HG02763 (cell line): ENCODE measurements around the gene ST8SIA1.
"Not testable (repeated sequence)": the region's sequence is repeated elsewhere in the genome, so short reads cannot be mapped to it uniquely, and the experiment has no call there.

Source experiments
- ATAC-seq: cut with Tn5 transposase; IDR thresholded peaks from one replicate; pipeline ENCODE4 v1.9.1; 2021; ENCODE audit warnings: mild to moderate bottlenecking, moderate library complexity; ENCODE audit not compliant: unreplicated experiment

Gene ST8SIA1

DNA sequence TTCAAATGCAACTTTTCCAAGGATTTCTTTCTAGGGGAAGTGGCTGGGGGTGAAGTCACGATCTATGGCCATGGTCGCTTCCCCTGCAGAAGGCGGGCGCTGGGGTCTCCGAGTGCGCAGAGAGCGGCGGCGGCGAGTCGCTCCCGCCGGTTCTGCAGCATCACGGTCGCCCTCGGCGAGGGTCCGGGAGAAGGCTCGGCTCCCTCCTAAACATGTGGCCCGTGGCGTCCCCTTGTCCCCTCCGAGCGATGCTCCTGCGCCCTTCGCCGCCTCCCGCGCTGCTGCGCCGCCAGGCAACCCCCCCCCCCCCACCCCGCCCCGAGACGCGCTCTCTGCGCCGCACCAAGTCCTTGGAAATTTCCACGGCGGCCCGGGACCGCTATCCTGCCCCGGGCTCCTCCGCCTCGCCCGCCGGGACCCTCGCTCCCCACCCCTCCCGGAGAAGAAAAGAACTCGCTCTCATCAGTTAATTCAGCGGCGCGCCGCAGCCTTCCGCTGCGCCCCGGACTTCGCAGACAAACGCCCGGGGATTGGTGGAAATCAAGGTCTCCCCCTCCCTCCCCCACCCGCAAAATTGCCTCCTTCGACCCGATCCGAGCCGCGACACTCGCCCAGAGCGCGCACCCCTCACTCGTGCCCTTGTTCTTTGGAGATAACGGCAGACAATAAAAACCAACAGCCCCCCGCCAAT is at the start of gene ST8SIA1:
TSS of gene ST8SIA1 (minus strand) at position 298 of the 691 bp plus-strand sequence. CDS start 475 bp downstream, outside the sequence.
- ATAC-seq, result no peak

GRCh38 chr12:22380031-22380430 is 45.5 kb upstream of the ST8SIA1 start:
- ATAC-seq, result no peak

DNA sequence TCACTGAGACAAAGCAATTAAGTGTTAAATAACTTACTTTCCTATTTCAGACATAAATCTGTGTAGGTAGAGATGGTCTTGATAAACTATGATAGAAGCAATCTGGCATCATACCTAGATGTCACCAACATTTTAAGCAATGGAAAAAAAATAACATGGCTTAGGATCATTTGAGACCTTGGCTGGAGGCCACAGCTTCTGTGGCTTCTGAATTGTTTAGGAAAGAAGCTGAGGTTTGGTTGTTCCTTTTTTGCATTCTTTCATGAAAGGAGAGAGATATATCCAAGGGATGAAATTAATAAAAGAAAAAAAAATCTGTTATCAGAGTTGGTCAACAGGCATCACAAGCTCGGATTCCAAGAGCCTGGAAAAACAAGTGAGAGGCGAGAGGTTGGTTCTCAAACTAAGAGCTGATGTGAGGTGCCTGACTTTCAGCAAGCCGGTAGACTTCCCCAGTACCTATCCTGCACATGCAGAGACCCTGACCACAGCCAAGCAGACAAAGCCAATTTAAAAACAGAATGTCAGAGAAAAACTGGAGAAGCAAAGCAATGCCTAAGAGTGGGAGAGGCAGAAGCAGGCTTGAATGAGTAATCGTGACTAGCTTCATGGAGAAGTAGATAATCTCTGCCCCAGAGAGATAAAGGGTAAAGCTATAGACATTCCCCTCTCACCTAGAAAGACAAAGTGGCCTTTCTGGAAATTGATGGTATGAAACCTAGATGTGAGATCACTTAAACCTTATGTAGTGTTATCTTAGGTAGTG is 43.4 kb upstream of the ST8SIA1 start:
- ATAC-seq, result no peak

GRCh38 chr12:22376596-22377150 is 42.2 kb upstream of the ST8SIA1 start:
- not testable (repeated sequence) for ATAC-seq

- ATAC-seq, result no peak
These were observed 40.0 kb upstream of the ST8SIA1 start for GRCh38 chr12:22374508-22374907.

DNA sequence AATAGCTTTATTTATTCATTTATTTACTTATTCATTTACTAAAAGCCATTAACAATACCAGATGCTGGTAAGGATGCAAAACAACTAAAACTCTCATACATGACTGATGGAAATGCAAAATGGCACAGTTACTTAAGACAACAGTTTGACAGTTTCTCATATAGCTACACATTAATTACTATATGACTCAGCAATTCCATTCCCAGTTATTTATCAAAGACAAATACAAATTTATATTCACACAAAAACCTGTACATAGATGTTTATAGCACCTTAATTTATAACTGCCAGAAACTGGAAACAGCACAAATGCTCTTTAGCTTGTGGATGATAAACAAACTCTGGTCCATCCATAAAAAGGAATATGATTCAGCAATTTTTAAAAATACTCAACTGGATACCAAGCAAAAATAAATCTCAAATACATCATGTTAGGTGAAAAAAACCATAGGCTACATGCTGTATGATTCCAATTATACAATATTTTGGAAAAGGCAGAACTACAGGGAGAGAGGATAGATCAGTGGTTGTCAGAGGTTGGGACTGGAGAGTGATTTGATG is 37.9 kb upstream of the ST8SIA1 start:
- ATAC-seq, result no peak

- ATAC-seq, result no peak
These were observed 31.7 kb upstream of the ST8SIA1 start for GRCh38 chr12:22366181-22366580.

- ATAC-seq, result no peak
These were observed 27.3 kb upstream of the ST8SIA1 start for GRCh38 chr12:22361785-22362184.

DNA sequence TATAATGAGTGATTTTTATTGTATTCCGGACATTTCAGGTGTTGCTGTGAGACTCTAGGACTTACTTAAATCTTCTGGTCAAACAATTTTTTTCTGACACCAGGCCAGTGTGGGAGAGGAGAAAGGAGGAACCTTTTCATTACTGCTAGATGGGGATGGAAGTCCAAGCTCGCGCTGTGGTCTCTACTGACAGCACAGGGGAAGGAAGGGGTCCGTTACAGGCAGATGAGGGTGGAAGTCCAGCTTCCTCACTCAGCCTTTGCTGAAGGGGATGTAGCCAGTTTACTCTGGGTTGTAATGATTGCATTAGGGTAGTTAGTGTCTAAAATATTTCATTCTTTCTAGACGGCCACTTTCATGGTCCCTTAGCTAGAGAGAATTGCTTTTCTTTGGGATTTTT is 26.3 kb upstream of the ST8SIA1 start:
- ATAC-seq, result no peak

DNA sequence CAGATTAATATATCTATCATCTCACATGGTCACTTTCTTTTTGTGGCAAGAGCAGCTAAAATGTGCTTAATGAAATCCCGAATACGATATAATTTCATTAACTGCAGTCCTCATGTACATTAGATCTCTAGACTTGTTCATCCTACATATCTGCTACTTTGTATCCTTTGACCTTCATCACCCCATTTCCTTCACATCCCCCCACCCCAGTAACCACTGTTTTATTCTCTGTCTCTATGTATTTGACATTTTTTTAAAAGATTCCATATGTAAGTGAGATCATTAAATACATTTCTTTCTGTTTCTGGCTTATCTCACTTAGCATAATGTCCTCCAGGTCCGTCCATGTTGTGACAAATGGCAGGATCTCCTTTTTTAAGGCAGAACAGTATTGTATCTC is 23.0 kb upstream of the ST8SIA1 start:
- ATAC-seq, result no peak

DNA sequence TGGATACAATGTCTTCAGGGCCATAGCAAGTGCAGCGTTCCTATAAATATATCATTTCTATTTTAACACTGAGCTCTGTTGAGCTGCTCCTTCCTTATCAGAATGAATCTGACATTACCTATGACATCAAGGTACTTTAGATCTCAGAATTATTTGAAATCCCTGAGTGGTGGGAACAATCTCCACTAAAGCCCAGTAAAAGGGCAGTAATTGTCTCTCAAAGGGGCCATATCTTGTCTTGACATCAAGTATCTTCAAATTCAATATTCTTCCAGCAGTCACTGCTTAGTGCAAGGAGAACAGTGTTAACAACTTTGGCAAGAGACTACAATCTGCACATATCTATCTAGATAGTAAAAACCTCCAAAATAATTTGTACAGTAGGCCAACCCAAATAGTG is 21.7 kb upstream of the ST8SIA1 start:
- ATAC-seq, result no peak

DNA sequence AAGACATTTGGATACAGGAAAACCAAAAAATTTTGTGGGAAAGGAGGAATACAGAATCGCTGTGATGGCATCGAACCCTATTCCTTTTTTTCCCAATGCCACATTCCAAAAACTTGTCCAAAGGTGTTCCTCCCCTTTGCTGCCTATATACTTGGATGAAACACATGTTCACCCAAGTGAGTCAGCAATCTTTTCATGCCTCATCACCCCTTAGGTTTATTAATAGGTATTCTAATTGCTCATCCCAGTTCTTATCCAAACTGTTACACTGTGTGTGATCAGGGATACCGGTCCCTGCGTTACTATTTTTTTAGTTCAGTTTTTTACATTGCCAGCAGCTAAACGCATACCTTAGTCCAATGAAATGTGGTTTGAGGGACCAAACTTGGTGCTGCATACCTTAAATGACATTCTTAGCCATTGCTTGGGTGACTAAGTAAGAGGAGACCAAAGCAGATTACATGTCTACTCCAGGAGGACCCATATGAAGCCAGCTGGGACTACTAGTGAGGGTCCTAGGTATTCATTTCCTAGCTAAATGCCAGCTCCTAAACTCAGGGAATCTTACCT is 20.6 kb upstream of the ST8SIA1 start:
- no peak for ATAC-seq

DNA sequence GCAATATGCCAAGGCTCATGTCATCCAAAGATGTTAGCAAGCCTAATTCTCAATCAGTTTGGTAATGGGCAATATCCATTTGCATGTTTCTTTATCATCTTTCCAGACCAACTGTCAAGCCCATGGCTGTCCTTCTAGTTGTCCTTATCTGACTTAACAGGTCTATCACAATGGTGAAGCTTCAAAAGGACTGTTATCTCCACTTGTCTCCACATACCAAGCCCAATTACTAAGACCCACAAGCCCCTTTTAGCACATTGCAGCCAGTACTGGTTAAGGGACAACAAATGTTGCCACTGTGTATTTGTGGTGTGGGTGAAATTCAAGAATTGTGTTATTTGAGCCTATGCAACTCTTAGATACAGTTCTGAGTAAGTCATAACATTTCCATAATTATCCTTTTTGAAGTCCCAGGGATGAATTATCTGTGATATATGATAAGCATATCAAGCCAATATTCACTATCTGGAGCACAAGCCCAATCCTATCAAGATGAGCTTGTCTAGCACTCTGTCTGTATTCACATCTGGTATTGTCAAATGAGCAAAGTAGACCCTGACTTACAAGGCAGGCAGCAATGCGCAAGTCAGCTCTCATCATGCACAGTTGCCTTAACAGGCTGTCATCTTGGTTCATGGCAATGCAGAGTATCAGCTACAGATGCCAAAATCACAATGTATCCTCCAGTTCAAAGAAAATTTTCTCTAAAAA is 19.3 kb upstream of the ST8SIA1 start:
- ATAC-seq, result no peak

DNA sequence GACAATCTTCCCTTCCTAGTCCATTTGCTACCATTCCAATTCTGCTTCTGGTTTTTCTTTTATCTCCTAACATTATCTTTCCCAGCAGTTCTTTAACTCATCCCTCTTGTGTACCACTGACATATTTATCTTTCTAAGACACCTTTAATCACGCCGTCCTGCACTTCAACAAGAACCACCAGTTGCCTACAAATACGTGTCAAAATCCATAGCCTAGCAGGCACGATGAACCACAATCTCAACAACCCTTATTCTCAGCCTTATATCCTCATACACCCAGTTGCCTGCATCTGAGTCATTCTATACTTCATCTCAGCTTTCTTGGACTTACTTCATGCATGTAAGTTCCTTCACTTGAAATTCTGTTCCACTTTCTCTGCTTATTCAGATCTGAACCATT is 16.4 kb upstream of the ST8SIA1 start:
- ATAC-seq, result no peak

DNA sequence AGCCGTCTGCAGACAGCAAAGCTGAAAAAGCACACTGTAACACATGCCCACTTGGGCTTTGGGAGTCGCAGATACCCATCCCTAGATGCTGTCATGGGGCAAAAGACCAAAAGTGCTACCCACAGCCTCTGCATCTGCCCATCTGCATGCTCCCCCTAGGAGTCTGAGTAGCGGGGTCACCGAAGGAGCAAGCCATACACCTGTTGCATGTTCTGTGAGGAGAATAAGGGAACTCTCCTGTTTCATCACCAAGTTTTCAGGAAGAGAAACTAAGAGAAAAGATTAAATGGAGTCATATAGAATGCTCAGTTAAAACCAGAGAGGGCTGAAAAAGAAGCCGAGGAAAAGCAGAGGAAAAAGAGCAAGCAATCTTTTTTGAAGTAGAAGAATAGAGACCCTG is 13.7 kb upstream of the ST8SIA1 start:
- ATAC-seq, result no peak

GRCh38 chr12:22340143-22340542 is 5.6 kb upstream of the ST8SIA1 start:
- no peak for ATAC-seq

DNA sequence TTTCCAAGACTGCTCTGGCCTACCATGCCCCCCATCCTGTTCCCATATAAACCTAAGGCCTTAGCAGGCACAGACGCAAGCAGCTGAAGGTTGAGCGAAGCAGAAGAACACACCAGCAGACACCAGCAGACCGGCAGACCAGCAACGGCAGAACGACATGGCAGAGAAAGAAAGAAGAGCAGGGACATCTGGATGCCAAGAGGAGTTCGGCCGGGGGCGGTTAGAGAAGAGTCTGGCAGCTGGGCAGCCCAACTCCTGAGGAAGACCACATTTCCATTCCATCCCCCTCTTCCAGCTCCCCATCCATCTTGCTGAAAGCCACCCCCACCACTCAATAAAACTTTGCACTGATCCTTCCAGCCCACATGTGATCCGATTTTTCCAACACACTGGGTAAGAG is 5.2 kb upstream of the ST8SIA1 start:
- no peak for ATAC-seq

DNA sequence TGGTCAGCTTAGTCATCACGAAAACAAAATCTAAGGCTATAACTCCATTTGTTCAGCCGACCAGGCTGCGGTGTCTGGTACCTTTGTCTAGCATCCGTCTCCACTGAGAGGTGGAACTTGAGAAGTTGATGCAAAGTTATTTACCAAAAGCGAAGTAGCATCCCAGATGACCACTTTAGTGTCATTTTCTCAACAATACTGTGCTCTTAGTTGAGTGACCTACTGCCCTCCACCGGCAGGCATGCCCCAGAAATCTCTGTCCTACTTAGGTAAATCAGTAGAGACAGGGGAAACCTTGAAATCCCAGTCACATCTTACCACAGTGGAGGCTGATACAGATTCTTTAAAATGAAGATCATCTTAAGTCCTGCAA is 1.3 kb upstream of the ST8SIA1 start:
- no peak for ATAC-seq

DNA sequence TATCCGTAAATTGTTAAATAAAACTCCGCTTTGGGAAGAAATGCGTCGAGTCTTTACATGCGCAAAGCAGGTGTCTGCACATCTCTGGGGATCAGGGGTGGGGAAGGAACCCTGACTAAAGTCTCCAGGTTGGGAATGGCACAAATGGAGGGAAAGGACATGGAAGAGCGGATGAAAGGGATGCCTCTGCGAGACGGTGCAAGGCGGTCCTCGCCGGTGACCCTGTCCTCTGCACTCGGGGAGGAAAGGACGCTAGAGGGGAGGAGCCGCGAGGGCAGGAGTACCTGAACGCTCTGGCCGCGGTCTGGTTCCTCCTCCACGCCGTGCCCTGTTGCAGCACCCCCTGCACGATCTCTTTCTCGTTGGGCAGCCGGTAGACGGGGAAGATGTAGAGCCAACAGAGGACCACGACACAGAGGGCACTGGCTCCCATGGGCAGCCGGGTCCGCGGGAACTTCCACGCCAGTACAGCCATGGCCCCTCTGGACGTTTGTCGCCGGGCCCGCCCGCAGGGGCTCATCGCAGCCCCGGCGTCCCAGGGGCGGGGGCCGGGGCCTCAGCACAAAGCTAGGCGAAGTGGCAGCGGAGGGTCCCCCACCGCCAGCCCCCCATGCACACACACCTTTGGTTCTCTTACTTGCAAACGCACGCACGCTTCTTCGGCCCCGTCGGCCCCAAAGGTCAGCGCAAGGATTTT is 646 bp downstream of the ST8SIA1 start:
- no peak for ATAC-seq

- no peak for ATAC-seq
These were observed 1.3 kb downstream of the ST8SIA1 start for GRCh38 chr12:22333186-22333712.
